H1 (cell line): ENCODE results near the gene PEX26. TPM values are rescaled to one million over a fixed set of nuclear protein-coding genes. Genes with fewer than 3 reads are reported as not detected.

Source experiments
- polyA plus RNA-seq, 7 experiments: library from polyadenylated mRNA; depleted of rRNA in 3 of 7; stranded (reverse) in 5 of 7; unstranded in 2 of 7; fragments of >200 nt in 5 of 7; fragments of 200-250 nt in 2 of 7; gene quantifications; 1 replicate in 5 of 7; 2 replicates in 1 of 7; 4 replicates in 1 of 7; pipeline versions ENCODE4 v1.2.1 to v1.2.3, GENCODE V29; 2011 to 2013; ENCODE audit warnings: missing spikeins in 2 of 7, mixed read lengths in 2 of 7
- total RNA-seq: library from RNA; stranded (reverse); fragmentation: NEBNext Ultra II Directional; extraction: Animal tissue kit (Norgen Biotek cat#: 25700); gene quantifications from 2 replicates; pipeline ENCODE4 v1.2.1, GENCODE V29; 2021
- TF ChIP-seq, protein P1 (sequence below): fragments of 300-600 bp; sonication (generic); IDR thresholded peaks from 2 replicates; pipeline ENCODE4 v1.7.1; 2012; ENCODE audit warnings: low read length, moderate library complexity, mild to moderate bottlenecking, inconsistent platforms; ENCODE audit not compliant: insufficient replicate concordance

Gene PEX26
- total and polyA plus RNA-seq, 2 of the 8 experiments (the other 6 are each of a cell fraction or from before 2014, with no cell fraction given) = 33.1 to 49.0 TPM

- TF ChIP-seq, protein P1, sequence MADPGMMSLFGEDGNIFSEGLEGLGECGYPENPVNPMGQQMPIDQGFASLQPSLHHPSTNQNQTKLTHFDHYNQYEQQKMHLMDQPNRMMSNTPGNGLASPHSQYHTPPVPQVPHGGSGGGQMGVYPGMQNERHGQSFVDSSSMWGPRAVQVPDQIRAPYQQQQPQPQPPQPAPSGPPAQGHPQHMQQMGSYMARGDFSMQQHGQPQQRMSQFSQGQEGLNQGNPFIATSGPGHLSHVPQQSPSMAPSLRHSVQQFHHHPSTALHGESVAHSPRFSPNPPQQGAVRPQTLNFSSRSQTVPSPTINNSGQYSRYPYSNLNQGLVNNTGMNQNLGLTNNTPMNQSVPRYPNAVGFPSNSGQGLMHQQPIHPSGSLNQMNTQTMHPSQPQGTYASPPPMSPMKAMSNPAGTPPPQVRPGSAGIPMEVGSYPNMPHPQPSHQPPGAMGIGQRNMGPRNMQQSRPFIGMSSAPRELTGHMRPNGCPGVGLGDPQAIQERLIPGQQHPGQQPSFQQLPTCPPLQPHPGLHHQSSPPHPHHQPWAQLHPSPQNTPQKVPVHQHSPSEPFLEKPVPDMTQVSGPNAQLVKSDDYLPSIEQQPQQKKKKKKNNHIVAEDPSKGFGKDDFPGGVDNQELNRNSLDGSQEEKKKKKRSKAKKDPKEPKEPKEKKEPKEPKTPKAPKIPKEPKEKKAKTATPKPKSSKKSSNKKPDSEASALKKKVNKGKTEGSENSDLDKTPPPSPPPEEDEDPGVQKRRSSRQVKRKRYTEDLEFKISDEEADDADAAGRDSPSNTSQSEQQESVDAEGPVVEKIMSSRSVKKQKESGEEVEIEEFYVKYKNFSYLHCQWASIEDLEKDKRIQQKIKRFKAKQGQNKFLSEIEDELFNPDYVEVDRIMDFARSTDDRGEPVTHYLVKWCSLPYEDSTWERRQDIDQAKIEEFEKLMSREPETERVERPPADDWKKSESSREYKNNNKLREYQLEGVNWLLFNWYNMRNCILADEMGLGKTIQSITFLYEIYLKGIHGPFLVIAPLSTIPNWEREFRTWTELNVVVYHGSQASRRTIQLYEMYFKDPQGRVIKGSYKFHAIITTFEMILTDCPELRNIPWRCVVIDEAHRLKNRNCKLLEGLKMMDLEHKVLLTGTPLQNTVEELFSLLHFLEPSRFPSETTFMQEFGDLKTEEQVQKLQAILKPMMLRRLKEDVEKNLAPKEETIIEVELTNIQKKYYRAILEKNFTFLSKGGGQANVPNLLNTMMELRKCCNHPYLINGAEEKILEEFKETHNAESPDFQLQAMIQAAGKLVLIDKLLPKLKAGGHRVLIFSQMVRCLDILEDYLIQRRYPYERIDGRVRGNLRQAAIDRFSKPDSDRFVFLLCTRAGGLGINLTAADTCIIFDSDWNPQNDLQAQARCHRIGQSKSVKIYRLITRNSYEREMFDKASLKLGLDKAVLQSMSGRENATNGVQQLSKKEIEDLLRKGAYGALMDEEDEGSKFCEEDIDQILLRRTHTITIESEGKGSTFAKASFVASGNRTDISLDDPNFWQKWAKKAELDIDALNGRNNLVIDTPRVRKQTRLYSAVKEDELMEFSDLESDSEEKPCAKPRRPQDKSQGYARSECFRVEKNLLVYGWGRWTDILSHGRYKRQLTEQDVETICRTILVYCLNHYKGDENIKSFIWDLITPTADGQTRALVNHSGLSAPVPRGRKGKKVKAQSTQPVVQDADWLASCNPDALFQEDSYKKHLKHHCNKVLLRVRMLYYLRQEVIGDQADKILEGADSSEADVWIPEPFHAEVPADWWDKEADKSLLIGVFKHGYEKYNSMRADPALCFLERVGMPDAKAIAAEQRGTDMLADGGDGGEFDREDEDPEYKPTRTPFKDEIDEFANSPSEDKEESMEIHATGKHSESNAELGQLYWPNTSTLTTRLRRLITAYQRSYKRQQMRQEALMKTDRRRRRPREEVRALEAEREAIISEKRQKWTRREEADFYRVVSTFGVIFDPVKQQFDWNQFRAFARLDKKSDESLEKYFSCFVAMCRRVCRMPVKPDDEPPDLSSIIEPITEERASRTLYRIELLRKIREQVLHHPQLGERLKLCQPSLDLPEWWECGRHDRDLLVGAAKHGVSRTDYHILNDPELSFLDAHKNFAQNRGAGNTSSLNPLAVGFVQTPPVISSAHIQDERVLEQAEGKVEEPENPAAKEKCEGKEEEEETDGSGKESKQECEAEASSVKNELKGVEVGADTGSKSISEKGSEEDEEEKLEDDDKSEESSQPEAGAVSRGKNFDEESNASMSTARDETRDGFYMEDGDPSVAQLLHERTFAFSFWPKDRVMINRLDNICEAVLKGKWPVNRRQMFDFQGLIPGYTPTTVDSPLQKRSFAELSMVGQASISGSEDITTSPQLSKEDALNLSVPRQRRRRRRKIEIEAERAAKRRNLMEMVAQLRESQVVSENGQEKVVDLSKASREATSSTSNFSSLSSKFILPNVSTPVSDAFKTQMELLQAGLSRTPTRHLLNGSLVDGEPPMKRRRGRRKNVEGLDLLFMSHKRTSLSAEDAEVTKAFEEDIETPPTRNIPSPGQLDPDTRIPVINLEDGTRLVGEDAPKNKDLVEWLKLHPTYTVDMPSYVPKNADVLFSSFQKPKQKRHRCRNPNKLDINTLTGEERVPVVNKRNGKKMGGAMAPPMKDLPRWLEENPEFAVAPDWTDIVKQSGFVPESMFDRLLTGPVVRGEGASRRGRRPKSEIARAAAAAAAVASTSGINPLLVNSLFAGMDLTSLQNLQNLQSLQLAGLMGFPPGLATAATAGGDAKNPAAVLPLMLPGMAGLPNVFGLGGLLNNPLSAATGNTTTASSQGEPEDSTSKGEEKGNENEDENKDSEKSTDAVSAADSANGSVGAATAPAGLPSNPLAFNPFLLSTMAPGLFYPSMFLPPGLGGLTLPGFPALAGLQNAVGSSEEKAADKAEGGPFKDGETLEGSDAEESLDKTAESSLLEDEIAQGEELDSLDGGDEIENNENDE = no peak
Observed at GRCh38 chr22:18048441-18048898, 29.3 kb upstream of the PEX26 start (continued).
